Measurements from ENCODE around the gene HCK. TPM values are rescaled to one million over a fixed set of nuclear protein-coding genes. Genes with fewer than 3 reads are reported as not detected.
A peak's percentile ranks its signal among the peaks of the same experiment; 100 is the strongest.
"Not testable (repeated sequence)": the region's sequence is repeated elsewhere in the genome, so short reads cannot be mapped to it uniquely, and the experiment has no call there.

The HCK gene
- total RNA-seq, 2 donors from 2014 or later = 1.3 to 7.5 TPM

GRCh38 chr20:32119734-32120133, 67.7 kb downstream of the HCK start:
- Mint-ChIP-seq H3K27me3 (no peaks in the 10 kb centered on the region), H3K4me3 (no peak overlapping the region), H3K27ac (no peak overlapping the region), H3K4me1 (peaks cover 23% of the 10 kb centered on the region), H3K36me3 (ENCODE audit: low read depth) (no peaks in the 10 kb centered on the region)
- no peak for DNase-seq
- H3K9me3 ChIP-seq (ENCODE audit: control insufficient read depth, low read length, poor library complexity, severe bottlenecking) = no peaks in the 10 kb centered on the region
- no peak for ATAC-seq

GRCh38 chr20:32121908-32122307, 69.9 kb downstream of the HCK start:
- not testable (repeated sequence) for DNase-seq; H3K36me3 Mint-ChIP-seq (ENCODE audit: low read depth); H3K4me3 Mint-ChIP-seq; H3K9me3 ChIP-seq (ENCODE audit: control insufficient read depth, low read length, poor library complexity, severe bottlenecking); H3K27me3 Mint-ChIP-seq; ATAC-seq; H3K27ac Mint-ChIP-seq
- peaks cover 15% of the 10 kb centered on the region for H3K4me1 Mint-ChIP-seq

- Mint-ChIP-seq H3K27ac (no peak overlapping the region), H3K4me3 (no peak overlapping the region), H3K36me3 (ENCODE audit: low read depth) (peaks cover 2% of the 10 kb centered on the region), H3K27me3 (no peaks in the 10 kb centered on the region), H3K4me1 (peaks cover 15% of the 10 kb centered on the region)
- no peak for DNase-seq
- H3K9me3 ChIP-seq (ENCODE audit: control insufficient read depth, low read length, poor library complexity, severe bottlenecking) = no peaks in the 10 kb centered on the region
- no peak for ATAC-seq
Measured at GRCh38 chr20:32123088-32123487, 71.0 kb downstream of the HCK start.

GRCh38 chr20:32124916-32125454, 72.9 kb downstream of the HCK start:
- Mint-ChIP-seq H3K4me1 (peaks cover 13% of the 10 kb centered on the region), H3K27me3 (no peaks in the 10 kb centered on the region), H3K27ac (no peak overlapping the region), H3K36me3 (ENCODE audit: low read depth) (peaks cover 2% of the 10 kb centered on the region), H3K4me3 (no peak overlapping the region)
- H3K9me3 ChIP-seq (ENCODE audit: control insufficient read depth, low read length, poor library complexity, severe bottlenecking) = no peaks in the 10 kb centered on the region
- no peak for ATAC-seq
- no peak for DNase-seq

GRCh38 chr20:32125506-32125905, 73.5 kb downstream of the HCK start:
- no peak overlapping the region for H3K4me3 Mint-ChIP-seq
- H3K36me3 Mint-ChIP-seq (ENCODE audit: low read depth) = peaks cover 2% of the 10 kb centered on the region
- no peaks in the 10 kb centered on the region for H3K27me3 Mint-ChIP-seq
- peaks cover 17% of the 10 kb centered on the region for H3K4me1 Mint-ChIP-seq
- H3K27ac Mint-ChIP-seq = no peak overlapping the region
- DNase-seq (no peak), ATAC-seq (no peak)
- H3K9me3 ChIP-seq (ENCODE audit: control insufficient read depth, low read length, poor library complexity, severe bottlenecking) = no peaks in the 10 kb centered on the region

GRCh38 chr20:32126919-32127318, 74.9 kb downstream of the HCK start:
- Mint-ChIP-seq H3K4me3 (no peak overlapping the region), H3K36me3 (ENCODE audit: low read depth) (peaks cover 2% of the 10 kb centered on the region), H3K27me3 (no peaks in the 10 kb centered on the region), H3K4me1 (peaks cover 21% of the 10 kb centered on the region), H3K27ac (peak overlapping the region; percentile 29)
- H3K9me3 ChIP-seq (ENCODE audit: control insufficient read depth, low read length, poor library complexity, severe bottlenecking) = no peaks in the 10 kb centered on the region
- DNase-seq (no peak), ATAC-seq (no peak)

- ATAC-seq = no peak
- DNase-seq = no peak
- H3K36me3 Mint-ChIP-seq (ENCODE audit: low read depth) = peaks cover 2% of the 10 kb centered on the region
- no peaks in the 10 kb centered on the region for H3K27me3 Mint-ChIP-seq
- no peak overlapping the region for H3K4me3 Mint-ChIP-seq
- no peaks in the 10 kb centered on the region for H3K9me3 ChIP-seq (ENCODE audit: control insufficient read depth, low read length, poor library complexity, severe bottlenecking)
- H3K4me1 Mint-ChIP-seq = peaks cover 21% of the 10 kb centered on the region
- no peak overlapping the region for H3K27ac Mint-ChIP-seq
Measured at GRCh38 chr20:32127347-32127746, 75.3 kb downstream of the HCK start.

- Mint-ChIP-seq H3K36me3 (ENCODE audit: low read depth) (peaks cover 2% of the 10 kb centered on the region), H3K27me3 (no peaks in the 10 kb centered on the region), H3K27ac (no peak overlapping the region), H3K4me3 (no peak overlapping the region), H3K4me1 (peaks cover 25% of the 10 kb centered on the region)
- no peak for ATAC-seq
- DNase-seq = no peak
- H3K9me3 ChIP-seq (ENCODE audit: control insufficient read depth, low read length, poor library complexity, severe bottlenecking) = no peaks in the 10 kb centered on the region
Measured at GRCh38 chr20:32128167-32128566, 76.1 kb downstream of the HCK start.

GRCh38 chr20:32129863-32130262, 77.8 kb downstream of the HCK start:
- Mint-ChIP-seq H3K4me1 (peaks cover 27% of the 10 kb centered on the region), H3K36me3 (ENCODE audit: low read depth) (peaks cover 5% of the 10 kb centered on the region), H3K27me3 (no peaks in the 10 kb centered on the region), H3K27ac (no peak overlapping the region), H3K4me3 (no peak overlapping the region)
- no peaks in the 10 kb centered on the region for H3K9me3 ChIP-seq (ENCODE audit: control insufficient read depth, low read length, poor library complexity, severe bottlenecking)
- ATAC-seq = no peak
- no peak for DNase-seq

- H3K4me1 Mint-ChIP-seq = peaks cover 29% of the 10 kb centered on the region
- H3K36me3 Mint-ChIP-seq (ENCODE audit: low read depth) = peaks cover 6% of the 10 kb centered on the region
- H3K27me3 Mint-ChIP-seq = no peaks in the 10 kb centered on the region
- H3K4me3 Mint-ChIP-seq = no peak overlapping the region
- ATAC-seq (no peak), DNase-seq (no peak)
- no peak overlapping the region for H3K27ac Mint-ChIP-seq
- no peaks in the 10 kb centered on the region for H3K9me3 ChIP-seq (ENCODE audit: control insufficient read depth, low read length, poor library complexity, severe bottlenecking)
Measured at GRCh38 chr20:32130352-32130751, 78.3 kb downstream of the HCK start.

- peak overlapping the region; percentile 84 for H3K27ac Mint-ChIP-seq
- peaks cover 7% of the 10 kb centered on the region for H3K36me3 Mint-ChIP-seq (ENCODE audit: low read depth)
- no peaks in the 10 kb centered on the region for H3K9me3 ChIP-seq (ENCODE audit: control insufficient read depth, low read length, poor library complexity, severe bottlenecking)
- H3K4me3 Mint-ChIP-seq = no peak overlapping the region
- peaks cover 30% of the 10 kb centered on the region for H3K4me1 Mint-ChIP-seq
- no peaks in the 10 kb centered on the region for H3K27me3 Mint-ChIP-seq
- no peak for ATAC-seq
- DNase-seq = no peak
Measured at GRCh38 chr20:32130965-32131364, 78.9 kb downstream of the HCK start.

- H3K27me3 Mint-ChIP-seq = no peaks in the 10 kb centered on the region
- peaks cover 9% of the 10 kb centered on the region for H3K36me3 Mint-ChIP-seq (ENCODE audit: low read depth)
- H3K27ac Mint-ChIP-seq = peak overlapping the region; percentile 6
Measured at GRCh38 chr20:32132911-32133549, 81.0 kb downstream of the HCK start.

GRCh38 chr20:32134026-32134425, 82.0 kb downstream of the HCK start:
- peaks cover 13% of the 10 kb centered on the region for H3K36me3 Mint-ChIP-seq (ENCODE audit: low read depth)
- H3K4me3 Mint-ChIP-seq = no peak overlapping the region
- no peak for ATAC-seq
- H3K4me1 Mint-ChIP-seq = peaks cover 24% of the 10 kb centered on the region
- H3K27me3 Mint-ChIP-seq = no peaks in the 10 kb centered on the region
- DNase-seq = no peak
- no peak overlapping the region for H3K27ac Mint-ChIP-seq
- no peaks in the 10 kb centered on the region for H3K9me3 ChIP-seq (ENCODE audit: control insufficient read depth, low read length, poor library complexity, severe bottlenecking)

More at GRCh38 chr20:32132911-32133549, 81.0 kb downstream of the HCK start:
- no peak for DNase-seq
- Mint-ChIP-seq H3K4me1 (peaks cover 24% of the 10 kb centered on the region), H3K4me3 (no peak overlapping the region)
- H3K9me3 ChIP-seq (ENCODE audit: control insufficient read depth, low read length, poor library complexity, severe bottlenecking) = no peaks in the 10 kb centered on the region
- ATAC-seq = no peak

GRCh38 chr20:32135983-32136515, 84.0 kb downstream of the HCK start:
- Mint-ChIP-seq H3K4me3 (no peak overlapping the region), H3K4me1 (peaks cover 25% of the 10 kb centered on the region), H3K27me3 (no peaks in the 10 kb centered on the region), H3K27ac (no peak overlapping the region), H3K36me3 (ENCODE audit: low read depth) (peaks cover 25% of the 10 kb centered on the region)
- ATAC-seq (no peak), DNase-seq (no peak)
- H3K9me3 ChIP-seq (ENCODE audit: control insufficient read depth, low read length, poor library complexity, severe bottlenecking) = no peaks in the 10 kb centered on the region
